Kidney (tissue), 14 donors: Measurements from ENCODE around the gene CLDN10. TPM values are rescaled to one million over a fixed set of nuclear protein-coding genes. Genes with fewer than 3 reads are reported as not detected.

Source experiments
- DNase-seq, 5 donors: peaks; one replicate each; pipeline ENCODE4 v3.0.0-alpha.2; 2013 to 2020
- FAIRE-seq: peaks from 2 replicates; lab custom pipeline; 2012; peaks lifted over from hg19 to GRCh38; lab: Jason Lieb, UNC
- H3K27ac ChIP-seq, 2 donors: one replicate each; pipeline ENCODE4 v1.7.0; 2013; ENCODE audit warnings: low read depth in 2 of 2, low read length in 2 of 2, inconsistent platforms in 1 of 2
- H3K27me3 ChIP-seq: one replicate; pipeline ENCODE4 v1.7.1; 2013; ENCODE audit warnings: low read length, inconsistent platforms; ENCODE audit not compliant: control insufficient read depth, insufficient read depth
- H3K36me3 ChIP-seq, 3 donors: one replicate each; pipeline versions ENCODE4 v1.7.0 to v1.7.1; 2013; ENCODE audit warnings: low read length in 3 of 3, control low read depth in 1 of 3, inconsistent platforms in 1 of 3; ENCODE audit not compliant: insufficient read depth in 3 of 3, control insufficient read depth in 2 of 3
- H3K4me1 ChIP-seq, 3 donors: one replicate each; pipeline versions ENCODE4 v1.7.0 to v1.7.1; 2013; ENCODE audit warnings: low read length in 3 of 3, inconsistent platforms in 1 of 3, low read depth in 1 of 3; ENCODE audit not compliant: control insufficient read depth in 2 of 3, insufficient read depth in 2 of 3
- H3K4me3 ChIP-seq, 3 donors: one replicate each; pipeline versions ENCODE4 v1.7.0 to v1.8.1; 2013; ENCODE audit warnings: low read length in 3 of 3, control low read depth in 1 of 3, inconsistent platforms in 1 of 3
- H3K9ac ChIP-seq, 3 donors: one replicate each; pipeline versions ENCODE4 v1.7.0 to v1.7.1; 2013; ENCODE audit warnings: low read length in 3 of 3, control low read depth in 1 of 3, inconsistent platforms in 1 of 3
- H3K9me3 ChIP-seq, 3 donors: one replicate each; pipeline versions ENCODE4 v1.7.0 to v1.7.1; 2013; ENCODE audit warnings: low read length in 3 of 3, control low read depth in 1 of 3, inconsistent platforms in 1 of 3; ENCODE audit not compliant: control insufficient read depth in 2 of 3, insufficient read depth in 1 of 3
- CTCF ChIP-seq: IDR thresholded peaks from 3 replicates; pipeline ENCODE4 v1.5.1; 2012; ENCODE audit warnings: mild to moderate bottlenecking, moderate library complexity, borderline replicate concordance; ENCODE audit not compliant: insufficient read depth; ENCODE audit errors: extremely low read depth
- intact Hi-C: fragments of 100-400 bp; cut with DNase I; formaldehyde crosslinking; loops from one replicate; pipeline ENCODE4 v1.11.1; 2022
- polyA plus RNA-seq: library from polyadenylated mRNA; stranded (reverse); fragments of 350-450 nt; fragmentation: Illumina TruSeq; extraction: RNeasy Lipid Tissue Mini Kit (QIAGEN cat#74804); gene quantifications from one replicate; pipeline ENCODE4 v1.2.3, GENCODE V29; 2014; ENCODE audit warnings: low read depth, low replicate concordance; ENCODE audit not compliant: insufficient read depth
- total RNA-seq: library from RNA; stranded (reverse); fragmentation: NEBNext Ultra II Directional; extraction: Animal tissue kit (Norgen Biotek cat#: 25700); gene quantifications from one replicate; pipeline ENCODE4 v1.2.1, GENCODE V29; 2021
- donor health status: control.
- donor health status: control.
- donor health status: control.
- donor health status: control.
- donor health status: control.
- donor health status: DM: yes; HTN: yes; CAD: no.
- donor health status: Normal renal cell carcinoma (clear cell type).

Gene CLDN10
- total and polyA plus RNA-seq, 2 donors from 2014 or later: 144 to 174 TPM

GRCh38 chr13:95593462-95593861, 40.9 kb downstream of the CLDN10 start:
- Histone ChIP-seq H3K9me3 (no peaks in the 10 kb centered on the region), H3K27me3 (no peaks in the 10 kb centered on the region), H3K4me1 (no peaks in the 10 kb centered on the region), H3K4me3 (no peak overlapping the region), H3K27ac (no peak overlapping the region), H3K9ac (no peak overlapping the region), H3K36me3 (peaks cover 0 to 9% (median 5%) of the 10 kb centered on the region in 3 donors)
- intact Hi-C loops: no loop called here
- DNase-seq: no peak
- FAIRE-seq: no peak
- TF ChIP-seq CTCF: no peak

GRCh38 chr13:95596701-95597100, 44.2 kb downstream of the CLDN10 start:
- TF ChIP-seq CTCF: no peak
- H3K9ac ChIP-seq: no peak overlapping the region
- no peaks in the 10 kb centered on the region for H3K9me3 ChIP-seq
- no peaks in the 10 kb centered on the region for H3K27me3 ChIP-seq
- DNase-seq (no peak), FAIRE-seq (no peak)
- no peak overlapping the region for H3K27ac ChIP-seq
- peaks cover 2 to 8% (median 6%) of the 10 kb centered on the region in 3 donors for H3K36me3 ChIP-seq
- no peaks in the 10 kb centered on the region for H3K4me1 ChIP-seq
- intact Hi-C loops: no loop called here
- no peak overlapping the region for H3K4me3 ChIP-seq

- intact Hi-C loops: no loop called here
- no peak for DNase-seq
These were observed 48.7 kb downstream of the CLDN10 start for GRCh38 chr13:95601216-95601615.

More at GRCh38 chr13:95601216-95601615, 48.7 kb downstream of the CLDN10 start:
- Histone ChIP-seq H3K27ac (no peak overlapping the region), H3K27me3 (no peaks in the 10 kb centered on the region), H3K4me1 (peaks cover 0 to 26% (median 8%) of the 10 kb centered on the region in 3 donors), H3K4me3 (no peak overlapping the region), H3K36me3 (peaks cover 2 to 15% (median 5%) of the 10 kb centered on the region in 3 donors), H3K9ac (no peak overlapping the region), H3K9me3 (no peaks in the 10 kb centered on the region)
- no peak for TF ChIP-seq CTCF
- no peak for FAIRE-seq
